ENCODE data around the gene ARID3A.

GRCh38 chr19:992670-993055 lies 66.8 kb downstream of the ARID3A start:
- TF ChIP-seq POLR2AphosphoS5 (IDR thresholded peaks at IDR 0.05; ENCODE audit: low read depth, low read length) (no peak), POLR2A (IDR thresholded peaks at IDR 0.05; ENCODE audit: low read depth, low read length) (no peak), SPI1 (IDR thresholded peaks at IDR 0.05; ENCODE audit: low read depth, low read length) (no peak), TAF1 (IDR thresholded peaks at IDR 0.05; ENCODE audit: low read depth, low read length) (no peak), PAX5 (IDR thresholded peaks at IDR 0.05; ENCODE audit: insufficient read depth, low read length, severe bottlenecking) (no peak), POU2F2 (IDR thresholded peaks at IDR 0.05; ENCODE audit: low read depth, low read length) (no peak)
